Measurements from ENCODE around the gene ADAM12. TPM values are rescaled to one million over a fixed set of nuclear protein-coding genes. Genes with fewer than 3 reads are reported as not detected.

ADAM12 gene
- polyA plus RNA-seq, 3 donors: 22.5 to 28.1 (median 26.0) TPM

DNA sequence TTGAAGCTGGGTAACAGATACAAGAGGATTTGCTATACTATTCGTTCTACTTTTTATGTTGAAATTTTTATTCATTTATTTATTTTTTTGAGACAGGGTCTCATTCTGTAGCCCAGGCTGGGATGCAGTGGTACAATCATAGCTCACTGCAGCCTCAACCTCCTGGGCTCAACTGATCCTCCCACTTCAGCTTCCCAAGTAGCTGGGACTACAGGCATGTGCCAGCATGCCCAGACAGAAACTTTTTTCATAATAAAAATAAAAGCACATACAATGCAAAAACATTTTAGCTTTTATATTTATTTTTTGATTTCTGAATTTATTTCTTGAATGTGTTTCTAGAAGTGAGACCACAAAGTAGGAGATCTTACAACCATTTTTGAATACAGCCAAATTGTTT lies 420.7 kb downstream of the ADAM12 start:
- no peak for DNase-seq (ENCODE audit: extremely low read depth in 1 of 11, low read depth in 9 of 11, low spot score in 4 of 11)

DNA sequence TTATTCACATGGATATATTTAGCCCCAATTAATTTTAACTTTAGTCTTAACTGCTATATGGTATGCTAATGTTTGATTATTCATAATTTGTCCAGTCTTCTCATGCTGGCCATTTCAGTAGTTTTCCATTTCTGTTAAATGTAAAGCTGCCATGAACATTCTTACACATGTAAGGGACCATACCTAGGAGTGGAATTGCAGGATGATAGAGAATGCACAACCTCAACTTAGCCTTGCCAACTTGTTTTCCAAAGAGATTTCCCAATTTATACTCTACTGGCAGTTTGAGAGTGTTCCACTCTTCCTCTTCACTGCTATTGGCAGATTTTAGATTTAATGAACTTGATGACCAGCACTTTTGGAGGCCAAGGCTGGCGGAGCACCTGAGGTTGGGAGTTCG lies 423.7 kb downstream of the ADAM12 start:
- no peak for DNase-seq (ENCODE audit: extremely low read depth in 1 of 11, low read depth in 9 of 11, low spot score in 4 of 11)
